GM10847 (cell line): Measurements from ENCODE around the gene NXPE3.

ENCODE experiments used
- POLR2A ChIP-seq: IDR thresholded peaks from 2 replicates; pipeline ENCODE4 v1.6.1; 2011; ENCODE audit not compliant: insufficient read length; ENCODE audit errors: extremely low read depth

The NXPE3 gene

DNA sequence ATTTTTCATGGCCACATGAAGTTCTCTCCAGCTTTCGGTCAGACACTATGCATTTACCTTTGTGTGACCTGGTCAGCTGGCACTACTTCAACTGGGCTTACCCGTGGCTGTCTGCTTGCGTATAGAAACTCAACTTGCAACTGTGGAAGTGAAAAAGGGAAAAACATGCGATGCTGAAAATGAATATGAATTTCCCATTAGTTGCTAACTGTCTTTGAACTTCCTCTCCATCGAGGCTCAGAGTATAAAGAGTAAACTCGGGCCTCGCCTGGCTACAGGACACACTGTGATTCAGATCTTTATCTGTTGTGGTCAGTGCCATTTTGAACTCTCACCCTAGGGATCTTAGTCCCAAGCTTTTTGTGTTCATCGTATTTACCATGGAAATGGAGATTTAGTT, 97.1 kb downstream of the NXPE3 start:
- no peak for TF ChIP-seq POLR2A
